GM12892 (cell line): ENCODE data around the gene NELFB.

Source experiments
- DNase-seq: peaks from one replicate; pipeline ENCODE4 v3.0.0; 2011; ENCODE audit not compliant: insufficient read length
- FAIRE-seq: peaks from 2 replicates; lab custom pipeline; 2011; peaks lifted over from hg19 to GRCh38; lab: Jason Lieb, UNC
- POLR2A ChIP-seq: IDR thresholded peaks from 2 replicates; pipeline ENCODE4 v1.6.1; 2011; ENCODE audit warnings: low read depth, low read length, control low read depth
- POLR2AphosphoS5 ChIP-seq: IDR thresholded peaks from 2 replicates; pipeline ENCODE4 v1.6.1; 2011; ENCODE audit warnings: low read depth, low read length, control low read depth
- TAF1 ChIP-seq: IDR thresholded peaks from 2 replicates; pipeline ENCODE4 v1.6.1; 2011; ENCODE audit warnings: low read depth, mild to moderate bottlenecking, control low read depth, low read length, borderline replicate concordance

The NELFB gene

DNA sequence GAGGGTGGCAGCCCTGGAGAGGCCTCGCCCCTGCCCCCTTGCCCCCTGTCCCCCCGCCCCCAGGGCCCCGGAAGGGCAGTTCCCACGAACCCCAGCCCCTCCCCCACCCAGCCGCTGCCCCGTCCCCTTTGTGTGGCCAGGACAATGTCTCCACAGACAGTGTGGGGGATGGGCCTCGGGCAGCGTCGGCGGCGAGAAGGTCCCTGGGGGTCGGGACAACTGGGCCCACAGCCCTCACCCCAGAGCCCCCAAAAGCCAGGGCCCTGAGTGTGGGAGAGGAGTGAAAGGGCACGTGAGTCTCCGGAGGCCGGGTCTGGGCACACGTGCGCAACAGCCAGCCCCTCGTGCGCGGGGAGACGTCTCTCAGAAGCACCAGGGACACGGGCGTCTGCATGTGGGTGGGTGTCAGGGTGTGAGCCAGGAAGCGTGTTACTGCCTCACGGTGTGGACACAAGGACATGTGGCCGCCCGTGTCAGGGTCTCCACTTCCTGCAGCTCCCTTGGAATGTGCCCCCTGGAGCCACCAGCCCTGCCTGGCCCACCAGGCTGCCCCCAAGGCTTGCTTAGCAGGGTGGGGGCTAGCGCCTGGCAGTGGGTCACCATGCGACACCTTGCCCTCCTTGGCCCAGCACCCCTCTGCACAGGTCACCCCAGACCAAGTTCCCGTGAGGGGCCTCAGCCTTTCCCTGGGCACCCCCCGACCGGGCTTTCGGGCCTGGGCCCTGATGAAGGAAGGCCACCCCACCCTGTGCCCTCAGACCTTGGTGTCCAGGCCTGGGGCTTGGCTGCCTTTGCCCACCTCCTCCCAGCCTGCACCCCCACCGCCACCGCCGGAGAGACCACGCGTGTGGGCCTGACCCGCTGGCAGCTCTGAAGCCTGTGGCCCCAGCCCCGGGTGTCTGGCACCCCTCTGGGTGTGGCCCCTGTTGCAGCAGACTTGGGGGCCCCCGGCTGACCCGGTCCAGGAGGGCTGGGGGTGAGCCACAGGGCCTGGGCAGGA, 59.7 kb downstream of the NELFB start:
- peak; percentile 25 for DNase-seq
- no peak for FAIRE-seq
- no peak for TF ChIP-seq TAF1

DNA sequence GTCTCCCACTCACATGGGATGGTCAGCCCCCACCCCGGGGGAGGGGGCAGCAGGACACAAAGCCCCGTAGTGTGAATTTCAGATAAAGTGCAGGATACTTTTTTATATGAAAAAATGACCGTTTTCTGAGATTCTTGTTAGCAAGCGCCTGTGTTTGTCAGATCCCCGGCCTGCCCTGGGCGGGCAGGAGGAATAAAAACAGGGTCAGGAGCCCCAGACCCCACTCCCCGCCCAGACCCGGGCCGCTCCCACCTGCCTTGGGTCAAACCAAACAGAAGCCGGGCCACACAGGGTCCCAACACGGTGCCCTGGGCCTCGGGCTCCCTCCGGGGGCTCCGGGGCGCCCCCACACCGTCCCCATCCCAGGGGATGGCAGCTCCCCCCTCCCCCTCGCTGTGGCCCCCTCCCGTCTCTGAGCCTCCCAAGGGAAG, 60.5 kb downstream of the NELFB start:
- DNase-seq (no peak), FAIRE-seq (no peak)
- TF ChIP-seq POLR2A (no peak), POLR2AphosphoS5 (no peak), TAF1 (no peak)

DNA sequence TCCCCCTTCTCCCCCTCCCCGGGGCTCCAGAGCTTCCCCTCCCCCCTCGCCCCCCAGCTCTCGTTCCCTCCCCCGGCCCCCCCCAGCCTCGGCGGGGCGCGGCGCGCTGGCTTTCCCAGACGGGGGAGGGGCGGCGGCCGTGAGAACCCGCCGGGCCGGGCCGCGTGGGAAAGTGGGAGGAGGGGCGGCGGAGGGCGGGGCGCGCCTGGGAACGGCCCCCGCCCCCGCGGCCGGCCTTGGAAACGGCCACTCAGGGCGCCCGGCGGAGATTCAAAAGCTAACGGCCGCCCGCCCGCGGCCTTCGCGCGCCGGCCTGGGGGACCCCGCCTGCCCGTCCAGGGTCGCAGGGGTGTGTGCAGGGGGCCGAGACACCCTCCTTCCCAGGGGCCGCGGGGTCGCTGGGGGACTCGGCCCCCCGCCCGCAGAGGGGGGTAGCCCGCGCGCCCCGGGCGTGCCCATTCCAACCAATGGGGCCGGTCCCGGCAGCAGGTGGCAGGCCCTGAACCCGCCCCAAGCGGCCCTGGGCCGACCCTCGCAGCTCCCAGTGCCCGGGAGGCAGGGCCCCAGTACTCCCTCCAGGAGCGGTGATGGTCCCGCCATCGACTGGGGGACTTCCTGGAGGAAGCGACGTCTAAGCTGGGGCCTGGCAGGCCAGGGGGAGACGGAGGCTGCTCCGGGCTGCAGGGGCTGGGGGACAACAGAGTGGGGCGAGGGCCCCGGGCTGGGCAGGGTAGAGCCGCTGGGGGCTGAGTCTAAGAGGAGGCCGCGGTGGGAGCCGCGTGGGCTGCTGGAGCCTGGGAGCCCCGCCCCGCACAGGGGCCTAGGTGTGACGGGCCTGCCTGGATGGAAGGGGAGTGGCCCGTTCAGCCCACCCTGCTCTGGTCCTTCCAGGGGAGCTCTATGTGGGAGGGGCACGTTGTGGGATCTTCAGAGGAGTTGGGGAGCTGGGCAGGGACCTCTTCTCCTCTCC, 61.2 kb downstream of the NELFB start:
- DNase-seq (peak; percentile 80), FAIRE-seq (no peak)
- TF ChIP-seq POLR2AphosphoS5 (no peak), TAF1 (no peak), POLR2A (no peak)

DNA sequence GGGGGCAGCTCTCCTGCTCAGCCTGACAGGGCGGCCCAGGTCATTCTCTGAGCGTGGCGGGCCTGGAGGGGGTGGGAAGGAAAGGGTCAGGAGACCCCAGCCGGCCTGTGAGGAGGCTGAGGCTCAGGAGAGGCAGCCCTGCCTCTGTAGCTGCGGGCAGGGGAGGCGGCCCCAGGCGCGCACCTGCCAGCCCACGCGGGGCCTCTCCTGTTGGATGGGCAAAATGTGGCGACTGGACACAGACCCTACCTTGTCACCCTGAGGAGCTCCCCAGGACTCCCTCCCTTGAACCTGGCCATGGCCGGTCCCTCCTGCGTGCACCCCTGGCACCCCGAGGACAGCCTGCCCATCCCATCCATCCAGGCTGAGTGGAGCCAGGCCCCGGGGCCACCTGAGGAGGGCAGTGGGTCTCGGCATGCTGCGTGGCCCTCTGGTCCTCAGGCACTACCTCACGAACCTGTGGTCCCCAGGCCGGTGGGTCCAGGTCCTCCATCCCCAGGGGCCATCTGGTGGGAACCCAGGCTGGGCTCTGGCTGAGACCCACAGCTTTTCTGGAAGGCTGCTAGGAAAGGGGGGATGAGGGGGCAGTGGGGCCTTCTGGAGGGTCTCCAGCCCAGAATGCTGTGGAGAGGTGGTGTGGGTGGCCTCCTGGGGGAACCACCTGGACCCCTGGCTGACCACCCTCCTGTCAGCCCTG, 62.0 kb downstream of the NELFB start:
- peak; percentile 25 for DNase-seq
- no peak for FAIRE-seq

DNA sequence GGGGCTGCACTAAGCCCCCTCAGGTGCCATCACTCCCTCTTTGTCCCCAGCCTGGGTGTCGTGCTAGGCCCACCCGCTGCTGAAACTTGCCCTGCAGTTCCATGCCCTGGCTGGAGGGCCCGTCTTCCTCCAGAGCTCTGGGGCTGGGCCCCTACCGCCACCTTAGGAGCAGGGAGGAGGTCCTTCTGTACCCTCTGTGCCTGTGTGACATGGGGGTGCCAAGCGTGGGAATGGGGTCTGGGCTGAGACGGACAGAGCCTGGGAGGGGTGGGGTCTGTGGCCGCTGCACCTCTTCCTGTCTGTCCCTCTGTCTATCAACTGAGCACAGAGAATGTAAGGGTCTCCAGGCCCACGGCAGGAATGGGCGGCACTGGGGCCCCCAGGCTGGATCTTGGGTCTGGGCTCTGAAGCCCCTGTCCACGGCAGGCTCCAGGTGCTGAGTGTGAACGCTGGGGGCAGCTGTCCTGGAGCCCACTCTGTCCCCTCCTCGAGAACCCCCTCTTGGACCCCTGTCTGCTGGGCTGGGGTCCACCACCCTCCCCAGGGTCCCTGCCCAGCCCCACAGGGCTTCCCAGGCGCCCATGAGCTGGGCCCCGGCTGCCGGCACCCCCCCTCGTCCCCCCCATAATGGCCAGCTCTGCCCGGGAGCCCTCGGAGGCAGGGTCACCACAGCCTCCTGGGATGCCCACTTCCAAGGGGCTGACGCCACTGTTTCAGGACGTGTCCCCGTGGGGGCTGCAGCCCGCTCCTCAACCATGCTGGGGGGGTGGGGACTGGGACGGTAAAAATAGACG, 62.8 kb downstream of the NELFB start:
- FAIRE-seq (no peak), DNase-seq (no peak)
- TF ChIP-seq TAF1 (no peak), POLR2AphosphoS5 (no peak), POLR2A (no peak)

More for the DNA sequence above, 62.0 kb downstream of the NELFB start:
- no peak for TF ChIP-seq TAF1
- no peak for TF ChIP-seq POLR2A
- TF ChIP-seq POLR2AphosphoS5: no peak

DNA sequence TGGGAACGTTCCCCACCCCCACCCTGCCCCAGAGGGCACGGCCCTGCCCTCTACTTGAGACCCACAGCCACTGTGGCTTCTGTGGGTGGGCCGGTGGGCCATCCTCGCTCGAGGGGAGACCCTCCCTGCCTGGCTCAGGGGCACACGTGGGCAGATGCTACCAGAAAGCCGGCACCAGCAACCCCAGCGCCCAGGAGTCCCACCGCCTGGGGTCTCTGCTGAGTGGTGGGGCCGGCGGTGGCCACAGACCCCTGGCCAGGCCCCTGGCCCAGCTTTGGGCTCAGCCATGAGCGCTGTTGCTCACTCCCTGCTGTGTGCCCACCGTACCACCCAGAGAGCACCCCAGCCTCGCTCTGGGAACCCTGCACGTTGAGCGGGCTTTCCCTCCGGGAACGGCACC, 63.5 kb downstream of the NELFB start:
- DNase-seq (no peak), FAIRE-seq (no peak)
- TF ChIP-seq POLR2A (no peak), POLR2AphosphoS5 (no peak), TAF1 (no peak)

DNA sequence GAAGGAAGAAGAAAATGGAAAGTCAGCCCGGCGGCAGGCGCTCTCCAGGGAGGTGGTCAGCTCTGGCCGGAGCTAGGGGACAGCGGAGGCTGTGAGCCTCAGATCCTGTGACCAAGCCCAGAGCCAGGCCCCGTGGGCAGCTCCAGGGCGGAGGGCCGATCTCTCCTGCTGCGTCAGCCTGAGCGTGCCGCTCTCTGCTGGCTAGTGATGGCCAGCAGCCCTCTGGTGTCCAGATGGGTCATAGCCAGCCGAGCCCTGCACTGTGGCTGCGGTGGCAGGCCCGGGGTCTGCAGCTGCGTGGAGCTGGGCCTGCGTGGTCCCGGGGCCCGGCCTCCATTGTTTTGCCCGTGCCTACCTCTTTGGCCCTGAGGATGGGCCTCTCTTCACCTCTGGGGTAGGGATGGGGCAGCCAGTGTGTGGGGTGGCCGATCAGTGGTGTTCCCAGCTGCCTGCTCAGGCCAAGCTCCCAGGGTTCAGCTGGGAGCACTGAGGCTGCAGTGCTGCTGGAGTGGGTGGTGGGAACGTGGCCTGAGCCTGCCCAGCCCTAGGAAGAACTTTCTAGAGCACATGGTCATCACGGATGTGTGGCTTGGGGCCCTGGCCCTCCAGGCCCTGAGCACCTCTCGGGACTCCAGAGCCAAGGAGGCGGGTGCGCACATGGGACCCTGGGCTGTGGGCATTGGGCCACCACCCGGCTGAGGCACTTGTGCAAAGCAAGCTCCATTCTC, 64.0 kb downstream of the NELFB start:
- peak; percentile 24 for DNase-seq
- FAIRE-seq: no peak
- no peak for TF ChIP-seq TAF1
- no peak for TF ChIP-seq POLR2AphosphoS5
- no peak for TF ChIP-seq POLR2A

DNA sequence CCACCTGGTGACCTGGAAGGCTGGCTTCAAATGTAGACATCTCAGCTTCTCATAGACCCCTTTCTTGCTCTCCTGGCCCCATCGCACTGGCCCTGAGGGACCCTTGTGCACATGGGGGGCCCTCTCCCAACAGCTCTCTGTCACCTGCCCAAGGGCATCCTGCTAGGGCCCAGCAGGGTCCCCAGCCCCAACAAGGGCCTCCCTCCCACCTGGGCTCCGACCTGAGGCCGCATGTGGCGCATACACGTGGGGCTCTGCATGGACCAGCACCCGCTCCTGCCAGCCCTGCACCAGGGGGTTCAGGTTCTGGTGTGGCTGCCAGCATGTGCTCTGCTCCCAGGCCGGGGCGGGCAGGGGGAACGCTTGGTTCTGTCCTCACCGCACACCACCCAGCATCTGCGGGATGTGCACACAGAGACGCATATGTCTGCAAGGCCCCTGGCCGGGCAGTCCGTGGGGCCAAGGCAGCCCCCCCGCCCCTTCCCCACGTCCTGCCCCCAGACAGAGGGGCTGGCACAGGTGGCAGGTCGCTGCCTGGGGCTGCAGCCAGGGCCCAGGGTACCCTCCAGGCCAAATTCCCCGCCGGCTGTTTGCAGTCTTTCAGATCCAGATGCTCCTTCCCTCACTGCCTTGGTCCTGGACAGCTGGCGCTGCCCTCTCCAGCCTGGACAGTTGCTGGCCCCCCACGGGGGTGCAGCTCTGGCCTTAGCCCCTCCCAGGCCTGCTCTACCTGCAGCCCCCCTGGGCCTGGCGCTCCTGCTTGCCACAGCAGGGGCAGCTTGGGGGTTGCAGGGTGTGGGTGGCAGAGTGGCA, 64.8 kb downstream of the NELFB start:
- no peak for FAIRE-seq

More for the DNA sequence above, 64.8 kb downstream of the NELFB start:
- DNase-seq: no peak
- TF ChIP-seq POLR2AphosphoS5 (no peak), POLR2A (no peak), TAF1 (no peak)
